SK-N-SH (cell line): Measurements from ENCODE around the gene GIN1. TPM values are rescaled to one million over a fixed set of nuclear protein-coding genes. Genes with fewer than 3 reads are reported as not detected.

Source experiments
- CTCF ChIA-PET: fragments of 300-600, 350-600 bp; formaldehyde crosslinking; extraction: SDS; loops from one replicate; lab custom pipeline; 2021; lab: Yijun Ruan, JAX
- POLR2A ChIA-PET: fragments of 350-600 bp; sonication (Branson Sonifier 250); formaldehyde crosslinking; extraction: SDS; loops from one replicate; lab custom pipeline; 2020; ENCODE audit warnings: antibody characterized with exemption, inconsistent platforms; lab: Yijun Ruan, JAX
- DNase-seq: peaks from one replicate; pipeline ENCODE4 v3.0.0; 2012
- H2AFZ ChIP-seq: fragments of 200-600 bp; sonication (generic); 2 replicates; pipeline ENCODE4 v1.8.1; 2016; ENCODE audit warnings: antibody characterized with exemption, mild to moderate bottlenecking, low read depth
- H3F3A ChIP-seq: fragments of 200-600 bp; sonication (generic); replicated peaks from 2 replicates; pipeline ENCODE3; 2016; ENCODE audit warnings: antibody characterized with exemption, mild to moderate bottlenecking; ENCODE audit not compliant: insufficient read depth
- H3K27ac ChIP-seq, 2 experiments: fragments of 200-500 bp in 1 of 2; fragments of 200-600 bp in 1 of 2; sonication (Bioruptor generic) in 1 of 2; sonication (generic), shearing (Covaris generic) in 1 of 2; 2 replicates each; pipeline versions ENCODE4 v1.5.1 to v1.6.1; 2014 to 2016; ENCODE audit warnings: low read depth in 2 of 2, inconsistent platforms in 1 of 2, low read length in 1 of 2, mild to moderate bottlenecking in 1 of 2, mixed read lengths in 1 of 2
- H3K27me3 ChIP-seq: fragments of 200-600 bp; sonication (generic), shearing (Covaris generic); 2 replicates; pipeline ENCODE4 v1.6.1; 2016; ENCODE audit warnings: mixed run types; ENCODE audit not compliant: insufficient read depth
- H3K36me3 ChIP-seq, 2 experiments: fragments of 200-500 bp in 1 of 2; fragments of 200-600 bp in 1 of 2; sonication (Bioruptor generic) in 1 of 2; sonication (generic) in 1 of 2; replicated peaks in 1 of 2; 2 replicates each; pipeline versions ENCODE3 to v1.5.1; 2014 to 2016; ENCODE audit warnings: low read length in 1 of 2, mild to moderate bottlenecking in 1 of 2; ENCODE audit not compliant: insufficient read depth in 2 of 2, control insufficient read depth in 1 of 2
- H3K4me1 ChIP-seq, 2 experiments: fragments of 200-500 bp in 1 of 2; fragments of 200-600 bp in 1 of 2; sonication (Bioruptor generic) in 1 of 2; sonication (generic), shearing (Covaris generic) in 1 of 2; 2 replicates each; pipeline versions ENCODE4 v1.5.1 to v1.6.1; 2014 to 2016; ENCODE audit warnings: low read depth in 1 of 2, low read length in 1 of 2, mixed run types in 1 of 2; ENCODE audit not compliant: insufficient read depth in 2 of 2, control insufficient read depth in 1 of 2
- H3K4me2 ChIP-seq: fragments of 200-600 bp; sonication (generic), shearing (Covaris generic); 2 replicates; pipeline ENCODE4 v1.6.1; 2017; ENCODE audit warnings: mixed run types
- H3K4me3 ChIP-seq, 2 experiments: fragments of 200-500 bp in 1 of 2; fragments of 200-600 bp in 1 of 2; sonication (Bioruptor generic) in 1 of 2; sonication (generic), shearing (Covaris generic) in 1 of 2; 2 replicates each; pipeline versions ENCODE4 v1.5.1 to v1.8.1; 2014 to 2016; ENCODE audit warnings: low read depth in 2 of 2, inconsistent platforms in 1 of 2, low read length in 1 of 2, mild to moderate bottlenecking in 1 of 2, mixed read lengths in 1 of 2, moderate library complexity in 1 of 2
- H3K79me2 ChIP-seq: fragments of 200-600 bp; sonication (generic); 2 replicates; pipeline ENCODE4 v1.8.1; 2017; ENCODE audit warnings: mild to moderate bottlenecking; ENCODE audit not compliant: insufficient read depth
- H3K9ac ChIP-seq: fragments of 200-600 bp; sonication (generic); 2 replicates; pipeline ENCODE4 v1.6.1; 2017; ENCODE audit warnings: mixed run types
- H3K9me2 ChIP-seq: fragments of 200-600 bp; sonication (generic); 2 replicates; pipeline ENCODE4 v1.6.1; 2017; ENCODE audit warnings: mixed run types
- H3K9me3 ChIP-seq: fragments of 200-600 bp; sonication (generic); 2 replicates; pipeline ENCODE4 v1.6.1; 2017; ENCODE audit warnings: mixed run types, mild to moderate bottlenecking, moderate library complexity
- H4K20me1 ChIP-seq: fragments of 200-600 bp; sonication (generic); 2 replicates; pipeline ENCODE4 v1.6.1; 2017; ENCODE audit warnings: mild to moderate bottlenecking, mixed run types; ENCODE audit not compliant: insufficient read depth
- EP300 ChIP-seq, 2 experiments: IDR thresholded peaks; 2 replicates each; pipeline versions ENCODE4 v1.4.0 to v1.6.1; 2012; ENCODE audit warnings: borderline replicate concordance in 1 of 2, low read depth in 1 of 2, low read length in 1 of 2
- FOSL2 ChIP-seq: IDR thresholded peaks from 2 replicates; pipeline ENCODE4 v1.4.0; 2012; ENCODE audit warnings: low read depth, mild to moderate bottlenecking, moderate library complexity, borderline replicate concordance
- REST ChIP-seq: IDR thresholded peaks from 2 replicates; pipeline ENCODE4 v1.6.1; 2012; ENCODE audit warnings: mild to moderate bottlenecking, low read depth, low read length, moderate library complexity
- SMC3 ChIP-seq: IDR thresholded peaks from 2 replicates; pipeline ENCODE4 v1.6.1; 2012; ENCODE audit warnings: low read depth, low read length, improper control_type of control experiment
- TAF1 ChIP-seq: IDR thresholded peaks from 2 replicates; pipeline ENCODE4 v1.6.1; 2012; ENCODE audit warnings: low read depth, mild to moderate bottlenecking, low read length, moderate library complexity, borderline replicate concordance
- ZBTB33 ChIP-seq: IDR thresholded peaks from 2 replicates; pipeline ENCODE4 v1.4.0; 2012; ENCODE audit warnings: low read depth, borderline replicate concordance
- WGBS: methylation state at CpG from one replicate; pipeline ENCODE4 v1.1.6; 2017; ENCODE audit warnings: low lambda C conversion rate; 5-methylcytosine and 5-hydroxymethylcytosine counted together
- polyA plus RNA-seq, 3 experiments: library from polyadenylated mRNA; depleted of rRNA; stranded (reverse); fragments of >200 nt; gene quantifications; 2 replicates each; pipeline ENCODE4 v1.2.3, GENCODE V29; 2012

Gene GIN1
- polyA plus RNA-seq, 1 of the 3 experiments (the other 2 are of a cell fraction) = 1.3 TPM

GRCh38 chr5:103122242-103122641, 2.3 kb upstream of the GIN1 start (continued):
- no peak for TF ChIP-seq REST
- TF ChIP-seq FOSL2 = no peak
- TF ChIP-seq EP300 (IDR thresholded peaks at IDR 0.05; ENCODE audit: borderline replicate concordance in 1 of 2, low read depth in 1 of 2, low read length in 1 of 2) = no peak
- no peak for TF ChIP-seq SMC3

GRCh38 chr5:103120607-103121200, 766 bp upstream of the GIN1 start:
- ChIA-PET CTCF (interaction anchor here (1.0 to 2.5 kb wide), 3 partner anchors 18 to 104 kb away, joined by 3 to 13 read pairs (median 3); no protein-coding TSS in a partner anchor), POLR2A (interaction anchor here (1.0 kb wide), 1 partner anchor 104 kb away, joined by 3 read pairs; no protein-coding TSS in a partner anchor)
- TF ChIP-seq ZBTB33 (no peak), TAF1 (no peak)
- Histone ChIP-seq H3K9ac (peak overlapping the region; percentile 95), H3K9me3 (no peaks in the 10 kb centered on the region), H3K27ac (peak overlapping the region; percentile 96 to 99; a peak in 3 of 4 replicates), H3K36me3 (peaks cover 6 to 14% of the 10 kb centered on the region in 2 experiments), H3K79me2 (peaks cover 83% of the 10 kb centered on the region), H3K4me1 (peaks cover 0 to 12% of the 10 kb centered on the region in 2 experiments; a peak in 2 of 4 replicates), H3F3A (peaks cover 11% of the 10 kb centered on the region), H3K9me2 (no peaks in the 10 kb centered on the region), H2AFZ (peak overlapping the region; percentile 88), H3K4me2 (peak overlapping the region; percentile 86), H3K27me3 (no peaks in the 10 kb centered on the region), H3K4me3 (peak overlapping the region; percentile 82 to 97), H4K20me1 (no peaks in the 10 kb centered on the region)
- WGBS = 2% methylated on average over 13 of the region's 17 CpGs
- DNase-seq = peak; percentile 12
